K562 (cell line): ENCODE measurements around the gene MED31. TPM values are rescaled to one million over a fixed set of nuclear protein-coding genes. Genes with fewer than 3 reads are reported as not detected.

Source experiments
- ATAC-seq: fragments of 200-7000 bp; cut with Tn5 transposase; 3 replicates; pipeline ENCODE4 v1.9.1; 2020; ENCODE audit warnings: moderate library complexity
- BruUV-seq: library from RNA; stranded (reverse); fragments of 400-500 nt; replicated peaks from 2 replicates; lab custom pipeline; 2021; lab: Mats Ljungman, UMichigan
- CTCF ChIA-PET: fragments of 300-600 bp; formaldehyde crosslinking; extraction: SDS; loops from one replicate; lab custom pipeline; 2021; ENCODE audit warnings: low intra/inter-chr PET ratio; lab: Yijun Ruan, JAX
- POLR2A ChIA-PET: fragments of 300-600, 350-650 bp; sonication (Branson Sonifier 250); formaldehyde crosslinking; extraction: SDS; loops from one replicate; lab custom pipeline; 2021; ENCODE audit warnings: antibody characterized with exemption, inconsistent platforms; lab: Yijun Ruan, JAX
- DNase-seq, 4 experiments: peaks; one replicate each; pipeline versions ENCODE4 v3.0.0 to v3.0.0-alpha.2; 2011 to 2018; ENCODE audit warnings: low spot score in 3 of 4, mixed read lengths in 3 of 4; ENCODE audit errors: extremely low read depth in 1 of 4
- FAIRE-seq: peaks from 2 replicates; lab custom pipeline; 2011; peaks lifted over from hg19 to GRCh38; lab: Jason Lieb, UNC
- H2AFZ ChIP-seq: 2 replicates; pipeline ENCODE4 v1.6.0; 2011; ENCODE audit warnings: low read depth, low read length, control low read depth, inconsistent platforms
- H3K27ac ChIP-seq: fragments of 200-600 bp; 3 replicates; pipeline ENCODE4 v1.8.0; 2011; ENCODE audit warnings: low read depth, mild to moderate bottlenecking, control low read depth, inconsistent platforms, low read length, moderate library complexity, mixed read lengths; ENCODE audit errors: extremely low read depth
- H3K27me3 ChIP-seq, 2 experiments: fragments of 300-600 bp in 1 of 2; 2 replicates in 1 of 2; 3 replicates in 1 of 2; pipeline versions ENCODE4 v1.6.0 to v1.8.0; 2011; ENCODE audit warnings: inconsistent platforms in 2 of 2, low read length in 2 of 2, mild to moderate bottlenecking in 1 of 2, mixed read lengths in 1 of 2, moderate library complexity in 1 of 2; ENCODE audit not compliant: control insufficient read depth in 2 of 2, insufficient read depth in 2 of 2
- H3K36me3 ChIP-seq: fragments of 300-600 bp; 3 replicates; pipeline ENCODE4 v1.8.0; 2011; ENCODE audit warnings: mild to moderate bottlenecking, low read length, inconsistent platforms; ENCODE audit not compliant: control insufficient read depth, insufficient read depth
- H3K4me1 ChIP-seq, 2 experiments: fragments of 200-600 bp in 1 of 2; replicated peaks in 1 of 2; 2 replicates in 1 of 2; 3 replicates in 1 of 2; pipeline versions ENCODE4 v1.5.1 to v1.8.0; 2011; ENCODE audit warnings: inconsistent platforms in 2 of 2, low read length in 2 of 2, mild to moderate bottlenecking in 1 of 2, mixed read lengths in 1 of 2, moderate library complexity in 1 of 2; ENCODE audit not compliant: control insufficient read depth in 2 of 2, insufficient read depth in 2 of 2
- H3K4me2 ChIP-seq: 2 replicates; pipeline ENCODE4 v1.6.1; 2011; ENCODE audit warnings: low read length, control low read depth, inconsistent platforms, mixed read lengths; ENCODE audit not compliant: insufficient read depth
- H3K4me3 ChIP-seq: fragments of 200-600 bp; sonication (generic), shearing (Covaris generic); 2 replicates; pipeline ENCODE4 v1.5.1; 2016; ENCODE audit warnings: control low read depth, inconsistent platforms
- H3K79me2 ChIP-seq: fragments of 200-600 bp; 3 replicates; pipeline ENCODE4 v1.8.0; 2011; ENCODE audit warnings: low read length, inconsistent platforms; ENCODE audit not compliant: control insufficient read depth, insufficient read depth
- H3K9ac ChIP-seq, 2 experiments: 2 replicates each; pipeline versions ENCODE4 v1.6.0 to v1.6.1; 2011; ENCODE audit warnings: low read depth in 2 of 2, low read length in 2 of 2, control low read depth in 1 of 2, inconsistent platforms in 1 of 2, mild to moderate bottlenecking in 1 of 2, mixed read lengths in 1 of 2; ENCODE audit not compliant: insufficient read depth in 1 of 2
- H3K9me1 ChIP-seq: one replicate; pipeline ENCODE4 v1.6.0; 2011; ENCODE audit warnings: inconsistent platforms, mild to moderate bottlenecking, low read length, moderate library complexity; ENCODE audit not compliant: control insufficient read depth, insufficient read depth
- H3K9me3 ChIP-seq: replicated peaks from 2 replicates; pipeline ENCODE4 v1.5.1; 2011; ENCODE audit warnings: low read depth, low read length, inconsistent platforms; ENCODE audit not compliant: control insufficient read depth, insufficient read depth
- H4K20me1 ChIP-seq: replicated peaks from 2 replicates; pipeline ENCODE4 v1.6.1; 2011; ENCODE audit warnings: low read length, inconsistent platforms, mixed read lengths; ENCODE audit not compliant: control insufficient read depth, insufficient read depth
- E2F6 ChIP-seq, 2 experiments: IDR thresholded peaks; 2 replicates each; pipeline ENCODE4 v1.6.1; 2011; ENCODE audit warnings: borderline replicate concordance in 1 of 2, control low read depth in 1 of 2, low read depth in 1 of 2, low read length in 1 of 2, mild to moderate bottlenecking in 1 of 2, mixed read lengths in 1 of 2, moderate library complexity in 1 of 2; ENCODE audit not compliant: insufficient read depth in 1 of 2, insufficient read length in 1 of 2, poor library complexity in 1 of 2, severe bottlenecking in 1 of 2; ENCODE audit errors: extremely low read depth in 1 of 2
- MNT ChIP-seq, 2 experiments: fragments of 450-650 bp; conservative IDR thresholded peaks; 2 replicates each; pipeline ENCODE4 v1.6.1; 2017; ENCODE audit warnings: mild to moderate bottlenecking in 2 of 2, moderate library complexity in 2 of 2
- NRF1 ChIP-seq, 2 experiments: fragments of 450-650 bp; IDR thresholded peaks in 1 of 2; conservative IDR thresholded peaks in 1 of 2; 2 replicates each; pipeline ENCODE4 v1.6.1; 2014; ENCODE audit warnings: mild to moderate bottlenecking in 2 of 2
- POLR2AphosphoS2 ChIP-seq: IDR thresholded peaks from 2 replicates; pipeline ENCODE4 v1.6.1; 2012; ENCODE audit warnings: low read length, improper control_type of control experiment
- POLR2H ChIP-seq: IDR thresholded peaks from 2 replicates; pipeline ENCODE4 v1.6.1; 2016; ENCODE audit warnings: missing genetic modification characterization, low read depth, mild to moderate bottlenecking, control low read depth, missing compliant biosample characterization, moderate library complexity
- PRPF4 ChIP-seq: fragments of 200-400 bp; formaldehyde crosslinking; IDR thresholded peaks from one replicate; pipeline ENCODE4 v1.6.1; 2017; ENCODE audit warnings: low read length, low read depth, mild to moderate bottlenecking; ENCODE audit not compliant: insufficient read depth, poor library complexity, severe bottlenecking
- SAP30 ChIP-seq: fragments of 200-600 bp; sonication (generic); IDR thresholded peaks from 2 replicates; pipeline ENCODE4 v1.6.1; 2012; ENCODE audit warnings: borderline replicate concordance, low read depth, mild to moderate bottlenecking, moderate library complexity, low read length, control low read depth, inconsistent platforms; ENCODE audit not compliant: insufficient read depth, poor library complexity, severe bottlenecking
- SUPT5H ChIP-seq: fragments of 450-650 bp; IDR thresholded peaks from 2 replicates; pipeline ENCODE4 v1.6.1; 2016
- TAL1 ChIP-seq: fragments of 450-650 bp; IDR thresholded peaks from 2 replicates; pipeline ENCODE4 v1.6.1; 2016; ENCODE audit warnings: mild to moderate bottlenecking
- ZBTB49 ChIP-seq: sonication (generic); formaldehyde crosslinking; IDR thresholded peaks from 2 replicates; pipeline ENCODE4 v1.8.0; 2022; ENCODE audit warnings: missing genetic modification reagents, mild to moderate bottlenecking, borderline replicate concordance
- ZNF668 ChIP-seq: fragments of 250-450 bp; sonication (Bioruptor Pico); IDR thresholded peaks from 2 replicates; pipeline ENCODE4 v1.8.0; 2022; ENCODE audit warnings: mild to moderate bottlenecking, inconsistent platforms
- ZNF707 ChIP-seq: fragments of 250-450 bp; sonication (Bioruptor Pico); conservative IDR thresholded peaks from 2 replicates; pipeline ENCODE4 v1.8.0; 2022; ENCODE audit warnings: inconsistent platforms, mild to moderate bottlenecking, moderate library complexity
- WGBS: fragments of 100-300 bp; shearing (Covaris generic); methylation state at CpG from one replicate; pipeline ENCODE4 v1.1.6; 2016; ENCODE audit warnings: low coverage, mixed read lengths; ENCODE audit not compliant: insufficient coverage; ENCODE audit errors: missing lambda C conversion rate; 5-methylcytosine and 5-hydroxymethylcytosine counted together
- in situ Hi-C: fragments of 300-500 bp; cut with MboI; formaldehyde crosslinking; loops from 4 replicates; pipeline ENCODE4 v1.15.0; 2018; ENCODE audit warnings: inconsistent platforms, mixed read lengths
- intact Hi-C: fragments of 100-400 bp; cut with micrococcal nuclease; formaldehyde crosslinking; loops from 2 replicates; pipeline ENCODE4 v1.14.2; 2022
- polyA plus RNA-seq, 8 experiments: library from polyadenylated mRNA; depleted of rRNA in 4 of 8; stranded (reverse) in 5 of 8; unstranded in 3 of 8; fragments of >200 nt; fragmentation: Nextera tagmentation in 2 of 8; fragmentation: Illumina TruSeq in 1 of 8; extraction: Ambion mirVana in 2 of 8; extraction: Trizol in 1 of 8; gene quantifications; 2 replicates each; pipeline versions ENCODE4 v1.2.1 to v1.2.3, GENCODE V29; 2011 to 2014; ENCODE audit warnings: inconsistent platforms in 1 of 8, missing spikeins in 1 of 8
- total RNA-seq, 7 experiments: library from RNA; depleted of rRNA in 6 of 7; stranded (reverse); fragments of >200 nt in 6 of 7; fragmentation: Illumina TruSeq in 2 of 7; extraction: Trizol in 2 of 7; gene quantifications; 2 replicates each; pipeline versions ENCODE4 v1.2.1 to v1.2.3, GENCODE V29; 2011 to 2021; ENCODE audit warnings: low replicate concordance in 1 of 7

Gene MED31
- total and polyA plus RNA-seq, 9 of the 15 experiments (the other 6 are each of a cell fraction or from before 2014, with no cell fraction given), result 6.4 to 39.9 (median 14.6) TPM

- TF ChIP-seq MNT (conservative IDR thresholded peaks at IDR 0.05), result 0 out of 4 replicates have a peak, but pooled peaks of 1 of the 2 experiments have one; percentile 11
- TF ChIP-seq PRPF4, result peak; percentile 8
- no peak for TF ChIP-seq SAP30
- 0 out of 2 replicates have a peak, but pooled peaks have one; percentile 34 for TF ChIP-seq POLR2AphosphoS2
- TF ChIP-seq SUPT5H, result 0 out of 2 replicates have a peak, but pooled peaks have one; percentile 29
These were observed 10.1 kb downstream of the MED31 start (continued) for GRCh38 chr17:6641247-6641863.

- Histone ChIP-seq H3K4me3 (peak within 1 kb of the TSS; percentile 68), H3K9me3 (no peaks in the 10 kb centered on the region), H3K9me1 (no peaks in the 10 kb centered on the region), H3K4me2 (peak within 1 kb of the TSS; percentile 86), H4K20me1 (no peaks in the 10 kb centered on the region), H3K9ac (peak within 1 kb of the TSS; percentile 72 to 97), H3K79me2 (peaks cover 47% of the 10 kb centered on the region), H3K27me3 (no peaks in the 10 kb centered on the region), H3K36me3 (peaks cover 37% of the 10 kb centered on the region; the same call in 2 of the 3 replicates), H3K4me1 (peaks cover 8 to 43% of the 10 kb centered on the region in 2 experiments; a peak in 4 of 5 replicates), H3K27ac (peak within 1 kb of the TSS; percentile 86), H2AFZ (peak within 1 kb of the TSS; percentile 98)
- WGBS, result under 1% methylated on average over 18 of the region's 52 CpGs
- DNase-seq (peak; percentile 72 to 91 (median 79)), ATAC-seq (peak; percentile 91), FAIRE-seq (peak; percentile 87)
- ChIA-PET POLR2A (interaction anchor here (0.6 to 2.1 kb wide), 4 partner anchors 10 to 207 kb away, joined by 3 to 13 read pairs (median 4); partner anchors contain the start of genes C17orf100 and MED31), CTCF (no interaction called here)
- intact Hi-C loops, result loop anchor here (10.0 kb wide), 2 partner anchors 186 to 1356 kb away; partner anchors contain the start of gene RABEP1
- BruUV-seq, result no TSS peak
- in situ Hi-C loops, result no loop called here
- TF ChIP-seq E2F6 (IDR thresholded peaks at IDR 0.05; ENCODE audit: borderline replicate concordance in 1 of 2, extremely low read depth in 1 of 2, insufficient read depth in 1 of 2, insufficient read length in 1 of 2, low read depth in 1 of 2, low read length in 1 of 2, poor library complexity in 1 of 2, severe bottlenecking in 1 of 2) (peak; percentile 37 to 63), TAL1 (no peak), ZNF707 (CRISPR knock-in tag) (no peak), ZNF668 (CRISPR knock-in tag) (no peak), ZBTB49 (CRISPR knock-in tag) (no peak), POLR2H (tag) (peak; percentile 78), NRF1 (conservative IDR thresholded peaks at IDR 0.05 in 1 of 2, IDR thresholded peaks at IDR 0.05 in 1 of 2) (peak; percentile 61 to 65)
These were observed 10.7 kb downstream of the MED31 start, which contains the start of the genes KIAA0753 and TXNDC17 for GRCh38 chr17:6640536-6641246. Gene KIAA0753, minus strand, starts transcription at chr17:6640711. Its CDS starts 5,608 bp downstream, at chr17:6635103. Gene TXNDC17, plus strand, starts transcription at chr17:6641060. Its CDS starts 23 bp downstream, at chr17:6641083.
